ENCODE measurements around the gene RNF13.
A peak's percentile ranks its signal among the peaks of the same experiment; 100 is the strongest.
"Not testable (repeated sequence)": the region's sequence is repeated elsewhere in the genome, so short reads cannot be mapped to it uniquely, and the experiment has no call there.

RNF13 gene

GRCh38 chr3:149801639-149802038 is 11.4 kb upstream of the RNF13 start:
- DNase-seq = no peak

GRCh38 chr3:149806171-149806778 is 6.7 kb upstream of the RNF13 start:
- no peak for DNase-seq

GRCh38 chr3:149808209-149808829 is 4.7 kb upstream of the RNF13 start:
- DNase-seq = peak; percentile 54

- no peak for DNase-seq
Measured at GRCh38 chr3:149809699-149810098, 3.3 kb upstream of the RNF13 start.

GRCh38 chr3:149810846-149811245 is 2.2 kb upstream of the RNF13 start:
- no peak for DNase-seq

- no peak for DNase-seq
Measured at GRCh38 chr3:149812165-149812605, 830 bp upstream of the RNF13 start.

GRCh38 chr3:149813367-149814281 is 609 bp downstream of the RNF13 start:
- DNase-seq = no peak

GRCh38 chr3:149815321-149815720 is 2.3 kb downstream of the RNF13 start:
- DNase-seq = no peak

- DNase-seq = no peak
Measured at GRCh38 chr3:149815728-149816127, 2.7 kb downstream of the RNF13 start.

GRCh38 chr3:149816311-149816710 is 3.3 kb downstream of the RNF13 start:
- DNase-seq = no peak

- DNase-seq = no peak
Measured at GRCh38 chr3:149816986-149817385, 4.0 kb downstream of the RNF13 start.

GRCh38 chr3:149819432-149819831 is 6.4 kb downstream of the RNF13 start:
- DNase-seq = no peak

GRCh38 chr3:149820183-149820582 is 7.2 kb downstream of the RNF13 start:
- no peak for DNase-seq

- DNase-seq = no peak
Measured at GRCh38 chr3:149826636-149827035, 13.6 kb downstream of the RNF13 start.

- no peak for DNase-seq
Measured at GRCh38 chr3:149828390-149828789, 15.4 kb downstream of the RNF13 start.

GRCh38 chr3:149829631-149830030 is 16.6 kb downstream of the RNF13 start:
- DNase-seq = not testable (repeated sequence)

- no peak for DNase-seq
Measured at GRCh38 chr3:149830902-149831301, 17.9 kb downstream of the RNF13 start.

GRCh38 chr3:149831321-149831720 is 18.3 kb downstream of the RNF13 start:
- no peak for DNase-seq

- no peak for DNase-seq
Measured at GRCh38 chr3:149832086-149832485, 19.1 kb downstream of the RNF13 start.

- DNase-seq = no peak
Measured at GRCh38 chr3:149833241-149833640, 20.2 kb downstream of the RNF13 start.

GRCh38 chr3:149838491-149838890 is 25.5 kb downstream of the RNF13 start:
- not testable (repeated sequence) for DNase-seq

GRCh38 chr3:149839469-149839868 is 26.5 kb downstream of the RNF13 start:
- not testable (repeated sequence) for DNase-seq

GRCh38 chr3:149839896-149840295 is 26.9 kb downstream of the RNF13 start:
- DNase-seq = no peak

GRCh38 chr3:149843502-149843901 is 30.5 kb downstream of the RNF13 start:
- DNase-seq = no peak
